Measurements from ENCODE around the gene PDZRN4.

GRCh38 chr12:41193311-41193710 lies 5.2 kb downstream of the PDZRN4 start:
- TF ChIP-seq CTCF (conservative IDR thresholded peaks at IDR 0.05; ENCODE audit: low read length) (no peak), EZH2phosphoT487 (IDR thresholded peaks at IDR 0.05; ENCODE audit: borderline replicate concordance) (no peak)
